ENCODE data around the gene TLE2.
"Not testable (repeated sequence)": the region's sequence is repeated elsewhere in the genome, so short reads cannot be mapped to it uniquely, and the experiment has no call there.

The TLE2 gene

GRCh38 chr19:3041761-3042620 is 12.9 kb upstream of the TLE2 start:
- no peak for DNase-seq (ENCODE audit: low spot score)
- peak overlapping the region in 1 of 2 donors; percentile 32 for H3K27ac ChIP-seq
- TF ChIP-seq CTCF (IDR thresholded peaks at IDR 0.05), result no peak
- peak overlapping the region; percentile 30 for H3K4me3 ChIP-seq

- Histone ChIP-seq H3K27ac (peak overlapping the region in 1 of 2 donors; percentile 32), H3K4me3 (no peak overlapping the region)
- no peak for TF ChIP-seq CTCF (IDR thresholded peaks at IDR 0.05)
- DNase-seq (ENCODE audit: low spot score), result peak; percentile 72
Measured at GRCh38 chr19:3041327-3041726, 12.2 kb upstream of the TLE2 start.

- H3K4me3 ChIP-seq, result no peak overlapping the region
- TF ChIP-seq CTCF (IDR thresholded peaks at IDR 0.05), result no peak
- no peak for DNase-seq (ENCODE audit: low spot score)
- no peak overlapping the region for H3K27ac ChIP-seq
Measured at GRCh38 chr19:3039641-3040077, 10.6 kb upstream of the TLE2 start.

- Histone ChIP-seq H3K27ac (no peak overlapping the region), H3K4me3 (no peak overlapping the region)
- TF ChIP-seq CTCF (IDR thresholded peaks at IDR 0.05), result no peak
- DNase-seq (ENCODE audit: low spot score), result no peak
Measured at GRCh38 chr19:3039125-3039524, 10.0 kb upstream of the TLE2 start.

- no peak for DNase-seq (ENCODE audit: low spot score)
- Histone ChIP-seq H3K4me3 (no peak overlapping the region), H3K27ac (no peak overlapping the region)
- TF ChIP-seq CTCF (IDR thresholded peaks at IDR 0.05), result no peak
Measured at GRCh38 chr19:3038214-3038613, 9.1 kb upstream of the TLE2 start.

GRCh38 chr19:3036977-3037544 is 8.0 kb upstream of the TLE2 start:
- DNase-seq (ENCODE audit: low spot score); H3K4me3 ChIP-seq: not testable (repeated sequence)
- peak overlapping the region; percentile 85 to 93 for H3K27ac ChIP-seq

GRCh38 chr19:3036119-3036976 is 7.3 kb upstream of the TLE2 start:
- peak overlapping the region; percentile 72 for H3K4me3 ChIP-seq
- DNase-seq (ENCODE audit: low spot score), result peak; percentile 94
- TF ChIP-seq CTCF (IDR thresholded peaks at IDR 0.05), result no peak
- H3K27ac ChIP-seq, result peak overlapping the region; percentile 85 to 93
